Stimulated activated naive B cell treated with anti-CD40 and anti-IgM and Interleukin-4, amounts not matched to agents 10 μg/mL and 1 μg/mL and 100 μg/mL, for 72 hours (primary cell): ENCODE data around the gene PROSER2.
A peak's percentile ranks its signal among the peaks of the same experiment; 100 is the strongest.
"Not testable (repeated sequence)": the region's sequence is repeated elsewhere in the genome, so short reads cannot be mapped to it uniquely, and the experiment has no call there.

Experiments
- ATAC-seq, 2 donors: fragments of 150-1000 bp; cut with Tn5 transposase; replicated peaks; 2 replicates each; pipeline ENCODE4 v1.10.0; 2021; ENCODE audit warnings: moderate library complexity in 1 of 2
- DNase-seq: peaks from one replicate; pipeline ENCODE4 v3.0.0; 2021
- H3K27ac Mint-ChIP-seq: one replicate; pipeline ENCODE4 v1.8.0; 2022; ENCODE audit warnings: mild to moderate bottlenecking, mixed read lengths
- H3K27me3 Mint-ChIP-seq, 2 donors: one replicate each; pipeline ENCODE4 v1.8.0; 2022; ENCODE audit warnings: mixed read lengths in 2 of 2
- H3K36me3 Mint-ChIP-seq, 2 donors: one replicate each; pipeline ENCODE4 v1.8.0; 2022; ENCODE audit warnings: mixed read lengths in 2 of 2, mild to moderate bottlenecking in 1 of 2
- H3K4me1 Mint-ChIP-seq, 2 donors: one replicate each; pipeline ENCODE4 v1.8.0; 2022; ENCODE audit warnings: mixed read lengths in 2 of 2, mild to moderate bottlenecking in 1 of 2
- H3K4me3 Mint-ChIP-seq, 2 donors: one replicate each; pipeline ENCODE4 v1.8.0; 2022; ENCODE audit warnings: mild to moderate bottlenecking in 2 of 2, mixed read lengths in 2 of 2, moderate library complexity in 1 of 2
- H3K9me3 Mint-ChIP-seq, 2 donors: one replicate each; pipeline ENCODE4 v1.8.0; 2022; ENCODE audit warnings: mixed read lengths in 2 of 2, mild to moderate bottlenecking in 1 of 2

Gene PROSER2

GRCh38 chr10:11885437-11886137, 62.4 kb downstream of the PROSER2 start:
- Mint-ChIP-seq H3K36me3 (no peaks in the 10 kb centered on the region), H3K27me3 (no peaks in the 10 kb centered on the region), H3K9me3 (no peaks in the 10 kb centered on the region), H3K4me1 (peaks cover 2 to 6% of the 10 kb centered on the region in 2 donors), H3K4me3 (no peak overlapping the region), H3K27ac (no peak overlapping the region)
- no peak for DNase-seq
- no peak for ATAC-seq

GRCh38 chr10:11886138-11886474, 63.0 kb downstream of the PROSER2 start:
- Mint-ChIP-seq H3K27me3 (no peaks in the 10 kb centered on the region), H3K4me1 (peaks cover 2 to 6% of the 10 kb centered on the region in 2 donors), H3K4me3 (no peak overlapping the region), H3K27ac (no peak overlapping the region), H3K9me3 (no peaks in the 10 kb centered on the region), H3K36me3 (no peaks in the 10 kb centered on the region)
- ATAC-seq (no peak), DNase-seq (no peak)

GRCh38 chr10:11886851-11887250, 63.7 kb downstream of the PROSER2 start:
- ATAC-seq (peak in 1 of 2 donors; percentile 55), DNase-seq (no peak)
- peaks cover 2 to 6% of the 10 kb centered on the region in 2 donors for H3K4me1 Mint-ChIP-seq
- H3K36me3 Mint-ChIP-seq, result no peaks in the 10 kb centered on the region
- no peaks in the 10 kb centered on the region for H3K27me3 Mint-ChIP-seq
- no peak overlapping the region for H3K4me3 Mint-ChIP-seq
- no peak overlapping the region for H3K27ac Mint-ChIP-seq
- H3K9me3 Mint-ChIP-seq, result no peaks in the 10 kb centered on the region

GRCh38 chr10:11887381-11888227, 64.4 kb downstream of the PROSER2 start:
- Mint-ChIP-seq H3K27ac (no peak overlapping the region), H3K9me3 (no peaks in the 10 kb centered on the region), H3K27me3 (no peaks in the 10 kb centered on the region), H3K4me1 (peaks cover 2 to 6% of the 10 kb centered on the region in 2 donors), H3K36me3 (no peaks in the 10 kb centered on the region), H3K4me3 (no peak overlapping the region)
- ATAC-seq, result peak in 1 of 2 donors; percentile 25
- no peak for DNase-seq

GRCh38 chr10:11889263-11889662, 66.1 kb downstream of the PROSER2 start:
- ATAC-seq, DNase-seq, H3K27ac Mint-ChIP-seq, H3K4me3 Mint-ChIP-seq, H3K9me3 Mint-ChIP-seq, H3K36me3 Mint-ChIP-seq, H3K4me1 Mint-ChIP-seq, H3K27me3 Mint-ChIP-seq: not testable (repeated sequence)

GRCh38 chr10:11891776-11892486, 68.8 kb downstream of the PROSER2 start:
- Mint-ChIP-seq H3K4me3 (no peak overlapping the region), H3K36me3 (no peaks in the 10 kb centered on the region), H3K27me3 (no peaks in the 10 kb centered on the region), H3K4me1 (peaks cover 0 to 2% of the 10 kb centered on the region in 2 donors), H3K9me3 (no peaks in the 10 kb centered on the region), H3K27ac (no peak overlapping the region)
- no peak for DNase-seq
- ATAC-seq, result no peak

- no peaks in the 10 kb centered on the region for H3K27me3 Mint-ChIP-seq
- no peaks in the 10 kb centered on the region for H3K9me3 Mint-ChIP-seq
- DNase-seq, result no peak
- no peaks in the 10 kb centered on the region for H3K4me1 Mint-ChIP-seq
- H3K27ac Mint-ChIP-seq, result no peak overlapping the region
- no peak overlapping the region for H3K4me3 Mint-ChIP-seq
- ATAC-seq, result no peak
- H3K36me3 Mint-ChIP-seq, result no peaks in the 10 kb centered on the region
Measured at GRCh38 chr10:11893749-11894278, 70.7 kb downstream of the PROSER2 start.

- DNase-seq (no peak), ATAC-seq (no peak)
- Mint-ChIP-seq H3K36me3 (no peaks in the 10 kb centered on the region), H3K27me3 (no peaks in the 10 kb centered on the region), H3K4me1 (no peaks in the 10 kb centered on the region), H3K27ac (no peak overlapping the region), H3K4me3 (no peak overlapping the region), H3K9me3 (no peaks in the 10 kb centered on the region)
Measured at GRCh38 chr10:11894381-11895107, 71.4 kb downstream of the PROSER2 start.

- ATAC-seq (no peak), DNase-seq (no peak)
- Mint-ChIP-seq H3K9me3 (no peaks in the 10 kb centered on the region), H3K36me3 (no peaks in the 10 kb centered on the region), H3K4me1 (no peaks in the 10 kb centered on the region), H3K27ac (no peak overlapping the region), H3K27me3 (no peaks in the 10 kb centered on the region), H3K4me3 (no peak overlapping the region)
Measured at GRCh38 chr10:11895108-11895466, 71.9 kb downstream of the PROSER2 start.

- ATAC-seq (no peak), DNase-seq (no peak)
- Mint-ChIP-seq H3K27me3 (no peaks in the 10 kb centered on the region), H3K27ac (no peak overlapping the region), H3K4me1 (no peaks in the 10 kb centered on the region), H3K36me3 (no peaks in the 10 kb centered on the region), H3K9me3 (no peaks in the 10 kb centered on the region), H3K4me3 (no peak overlapping the region)
Measured at GRCh38 chr10:11895598-11895997, 72.4 kb downstream of the PROSER2 start.

GRCh38 chr10:11896549-11897200, 73.5 kb downstream of the PROSER2 start:
- H3K27ac Mint-ChIP-seq, result no peak overlapping the region
- H3K27me3 Mint-ChIP-seq, result no peaks in the 10 kb centered on the region
- H3K4me1 Mint-ChIP-seq, result no peaks in the 10 kb centered on the region
- H3K9me3 Mint-ChIP-seq, result no peaks in the 10 kb centered on the region
- DNase-seq (no peak), ATAC-seq (no peak)
- H3K36me3 Mint-ChIP-seq, result no peaks in the 10 kb centered on the region
- H3K4me3 Mint-ChIP-seq, result no peak overlapping the region

GRCh38 chr10:11898033-11898371, 74.8 kb downstream of the PROSER2 start:
- no peak overlapping the region for H3K4me3 Mint-ChIP-seq
- no peaks in the 10 kb centered on the region for H3K27me3 Mint-ChIP-seq
- H3K36me3 Mint-ChIP-seq, result no peaks in the 10 kb centered on the region
- ATAC-seq (no peak), DNase-seq (no peak)
- H3K9me3 Mint-ChIP-seq, result no peaks in the 10 kb centered on the region
- H3K4me1 Mint-ChIP-seq, result no peaks in the 10 kb centered on the region
- H3K27ac Mint-ChIP-seq, result no peak overlapping the region

GRCh38 chr10:11898372-11899066, 75.4 kb downstream of the PROSER2 start:
- Mint-ChIP-seq H3K27ac (no peak overlapping the region), H3K27me3 (no peaks in the 10 kb centered on the region)
- ATAC-seq, result no peak

More at GRCh38 chr10:11898372-11899066, 75.4 kb downstream of the PROSER2 start:
- Mint-ChIP-seq H3K4me1 (no peaks in the 10 kb centered on the region), H3K4me3 (no peak overlapping the region), H3K9me3 (no peaks in the 10 kb centered on the region), H3K36me3 (no peaks in the 10 kb centered on the region)
- DNase-seq, result no peak
